Activated CD8-positive, alpha-beta memory T cell treated with anti-CD3 and anti-CD28 coated beads, Interleukin-2, amount 50 U/mL, for 24 hours (primary cell): ENCODE results near the gene CENPM.

Experiments
- DNase-seq: peaks from one replicate; pipeline ENCODE4 v3.0.0-alpha.2; 2020; ENCODE audit errors: extremely low read depth

The CENPM gene

GRCh38 chr22:41931701-41932269 lies 15.2 kb downstream of the CENPM start:
- no peak for DNase-seq

GRCh38 chr22:41929418-41929810 lies 17.5 kb downstream of the CENPM start:
- DNase-seq = no peak

- DNase-seq = no peak
Observed at GRCh38 chr22:41928593-41929417, 18.1 kb downstream of the CENPM start.

- no peak for DNase-seq
Observed at GRCh38 chr22:41927813-41928212, 19.1 kb downstream of the CENPM start.

GRCh38 chr22:41925783-41926460 lies 21.0 kb downstream of the CENPM start:
- no peak for DNase-seq

- no peak for DNase-seq
Observed at GRCh38 chr22:41923595-41924276, 23.2 kb downstream of the CENPM start.

- DNase-seq = no peak
Observed at GRCh38 chr22:41922940-41923594, 23.9 kb downstream of the CENPM start.

- no peak for DNase-seq
Observed at GRCh38 chr22:41922328-41922727, 24.6 kb downstream of the CENPM start.

GRCh38 chr22:41920271-41920976 lies 26.5 kb downstream of the CENPM start:
- no peak for DNase-seq

- DNase-seq = no peak
Observed at GRCh38 chr22:41919357-41920224, 27.4 kb downstream of the CENPM start.

GRCh38 chr22:41917903-41918791 lies 28.8 kb downstream of the CENPM start:
- DNase-seq = no peak

- no peak for DNase-seq
Observed at GRCh38 chr22:41917375-41917902, 29.5 kb downstream of the CENPM start.

GRCh38 chr22:41916745-41917358 lies 30.1 kb downstream of the CENPM start:
- no peak for DNase-seq

GRCh38 chr22:41915786-41916493 lies 31.0 kb downstream of the CENPM start:
- no peak for DNase-seq

GRCh38 chr22:41915035-41915785 lies 31.7 kb downstream of the CENPM start, which contains the start of gene SHISA8:
SHISA8 (minus strand) TSS chr22:41915074; CDS start chr22:41914667, 407 bp downstream.
- DNase-seq = no peak

- DNase-seq = no peak
Observed at GRCh38 chr22:41914611-41915034, 32.3 kb downstream of the CENPM start.
